GM03348 (cell line): ENCODE data around the gene HSDL1.

Experiments used
- DNase-seq: peaks from one replicate; pipeline ENCODE4 v3.0.0; 2012; ENCODE audit warnings: low spot score

Gene HSDL1

GRCh38 chr16:84176192-84177053, 31.4 kb upstream of the HSDL1 start:
- DNase-seq: no peak

DNA sequence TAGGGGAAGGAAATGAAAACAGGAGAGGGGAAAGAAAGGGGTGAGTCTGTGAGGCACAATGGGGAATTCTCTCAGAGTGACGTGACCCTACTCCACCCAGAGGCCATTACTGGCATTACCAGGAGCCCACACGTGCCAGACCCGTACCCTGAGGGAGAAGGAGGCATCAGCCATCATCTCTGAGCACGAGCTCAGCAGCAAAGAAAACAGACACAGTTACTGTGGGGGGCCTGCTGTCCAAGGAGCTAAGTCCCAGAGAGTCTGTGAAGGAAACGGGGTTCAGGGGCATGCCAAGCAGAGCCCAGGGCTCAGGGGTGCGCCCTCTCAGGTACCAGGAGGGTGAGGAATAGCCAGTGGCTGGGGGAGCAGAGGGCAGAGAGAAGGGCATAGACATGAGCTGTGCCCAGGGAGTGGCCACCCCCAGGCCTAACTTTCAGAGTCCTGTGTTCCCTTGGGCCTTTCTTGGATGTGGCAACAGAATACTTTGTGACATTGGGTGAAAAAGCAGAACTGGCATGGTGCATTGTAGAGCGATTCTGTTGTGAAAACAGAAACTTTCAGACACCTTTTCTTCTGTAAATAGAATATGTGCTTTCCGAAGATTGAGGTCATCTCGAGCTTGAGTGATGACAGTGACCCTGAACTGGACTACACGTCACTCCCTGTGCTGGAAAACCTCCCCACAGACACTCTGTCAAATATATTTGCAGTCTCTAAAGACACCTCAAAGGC, 30.5 kb upstream of the HSDL1 start:
- peak; percentile 86 for DNase-seq

GRCh38 chr16:84174396-84174795, 29.4 kb upstream of the HSDL1 start:
- DNase-seq: no peak

- DNase-seq: no peak
Observed at GRCh38 chr16:84169765-84170310, 24.9 kb upstream of the HSDL1 start.

DNA sequence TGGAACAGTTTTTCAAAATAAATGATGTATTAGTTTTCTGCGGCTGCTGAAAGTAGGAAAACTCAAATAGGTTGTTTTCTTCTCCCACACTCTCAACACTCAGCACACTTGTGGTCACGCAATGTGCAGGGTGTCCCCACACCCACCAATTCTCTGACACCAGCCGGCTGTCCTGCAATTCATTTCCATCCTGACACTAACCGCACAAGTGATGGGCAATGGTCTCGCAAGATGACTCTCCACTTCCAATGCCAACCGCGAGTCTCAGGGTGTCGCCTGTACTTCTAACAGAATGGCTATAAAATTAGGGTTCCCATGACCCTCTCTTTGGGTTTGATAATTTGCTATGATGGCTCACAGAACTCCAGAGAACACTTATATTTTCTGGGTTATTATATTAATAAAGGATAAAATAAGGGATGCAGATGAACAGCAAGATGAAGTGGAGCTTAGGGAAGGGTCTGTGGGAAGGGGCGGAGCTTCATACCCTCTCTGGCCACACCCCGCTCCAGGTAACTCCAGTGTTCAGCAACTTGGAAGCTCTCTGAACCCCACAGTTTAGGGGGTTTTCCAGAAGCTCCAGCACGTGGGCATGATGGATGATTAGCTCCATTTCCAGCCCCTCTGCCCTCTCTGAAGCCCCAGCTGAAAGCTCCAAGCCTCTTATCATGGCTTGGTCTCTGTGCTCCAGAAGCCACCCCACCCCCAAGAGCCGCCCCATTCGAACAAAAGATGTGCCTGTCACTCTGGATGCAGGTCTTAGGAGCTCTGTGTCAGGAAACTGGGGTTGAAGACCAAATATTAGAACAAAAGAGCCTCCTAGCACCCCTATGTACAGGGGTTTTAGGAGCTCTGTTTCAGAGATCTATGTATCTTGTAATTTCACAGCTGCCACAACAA, 22.1 kb upstream of the HSDL1 start:
- DNase-seq: no peak

- no peak for DNase-seq
Observed at GRCh38 chr16:84165746-84166145, 20.8 kb upstream of the HSDL1 start.

DNA sequence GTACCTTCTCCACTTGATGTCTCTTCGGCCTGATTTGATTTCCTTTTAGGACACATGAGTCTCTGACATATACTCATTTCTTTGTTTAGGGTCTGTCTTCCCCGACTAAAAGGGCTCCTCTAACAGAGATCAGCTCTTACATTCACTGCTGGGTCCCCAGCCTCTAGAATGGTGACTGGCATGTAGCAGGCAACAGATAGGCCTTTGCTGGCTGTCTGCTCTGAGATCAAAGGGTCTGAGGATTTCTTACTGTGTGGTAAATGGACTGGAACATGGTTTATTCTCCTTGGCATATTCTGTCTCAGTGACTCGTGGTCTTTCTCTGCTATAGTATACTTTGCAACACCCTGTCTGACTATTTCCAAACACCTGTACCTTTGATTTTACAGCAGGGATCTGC, 16.8 kb upstream of the HSDL1 start:
- no peak for DNase-seq

GRCh38 chr16:84161037-84161436, 16.1 kb upstream of the HSDL1 start:
- DNase-seq: no peak

- no peak for DNase-seq
Observed at GRCh38 chr16:84159800-84160199, 14.8 kb upstream of the HSDL1 start.

DNA sequence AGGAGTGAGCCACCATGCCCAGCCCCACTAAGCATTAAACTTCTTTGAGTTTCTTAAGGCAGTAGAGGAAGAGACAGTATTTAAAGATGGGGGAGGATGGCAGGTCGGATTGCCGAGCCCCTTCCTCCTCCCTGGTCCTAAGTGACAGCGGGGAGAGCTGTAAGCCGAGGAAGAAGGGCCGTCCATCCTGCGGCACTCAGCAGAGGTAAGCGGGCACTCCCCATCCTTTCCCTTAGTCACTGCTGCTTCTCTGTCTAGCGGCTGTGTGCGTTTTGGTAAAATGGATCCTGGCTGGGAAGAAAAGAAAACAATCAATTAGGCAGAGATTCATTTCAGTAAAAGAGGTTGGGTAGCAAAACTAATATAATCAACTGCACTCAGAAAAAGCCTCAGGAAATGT, 14.0 kb upstream of the HSDL1 start:
- no peak for DNase-seq

DNA sequence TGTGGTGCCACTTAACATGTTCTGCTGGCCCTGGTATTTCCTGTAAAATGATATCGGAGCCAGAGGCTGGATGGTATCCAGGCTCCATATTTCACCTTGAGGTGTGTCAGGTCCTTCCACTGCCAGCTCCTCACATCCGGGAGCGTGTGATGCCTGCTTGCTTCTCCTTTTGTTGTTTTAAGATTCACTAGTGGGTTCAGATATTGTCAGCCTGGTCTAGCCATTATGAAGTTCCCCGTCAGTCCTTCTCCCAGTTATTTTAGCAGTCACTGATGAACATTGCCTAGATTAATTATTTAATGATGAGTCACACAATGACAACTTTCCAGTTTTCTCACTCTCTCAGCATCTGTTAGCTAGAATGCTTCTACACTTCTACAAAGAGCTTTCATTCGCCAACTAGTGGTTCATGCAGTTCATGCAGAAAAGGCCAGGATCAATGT, 11.4 kb upstream of the HSDL1 start:
- peak; percentile 40 for DNase-seq

- DNase-seq: no peak
Observed at GRCh38 chr16:84155771-84156170, 10.8 kb upstream of the HSDL1 start.

DNA sequence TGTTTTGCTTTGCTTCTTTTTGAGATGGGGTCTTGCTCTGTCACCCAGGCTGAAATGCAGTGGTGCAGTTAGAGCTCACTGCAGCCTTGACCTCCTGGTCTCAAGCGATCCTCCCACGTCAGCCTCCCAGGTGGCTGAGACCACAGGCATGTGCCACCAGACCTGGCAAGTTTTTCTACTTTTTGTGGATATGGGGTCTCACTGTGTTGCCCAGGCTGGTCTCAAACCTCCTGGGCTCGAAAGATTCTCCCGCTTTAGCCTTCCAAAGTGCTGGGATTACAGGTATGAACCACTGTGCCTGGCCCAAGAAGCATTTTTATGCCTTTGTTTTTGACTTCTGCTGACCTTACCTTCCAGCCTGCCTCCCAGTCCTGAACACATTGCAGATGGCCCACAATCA, 10.2 kb upstream of the HSDL1 start:
- no peak for DNase-seq

GRCh38 chr16:84153660-84154214, 8.8 kb upstream of the HSDL1 start:
- no peak for DNase-seq

DNA sequence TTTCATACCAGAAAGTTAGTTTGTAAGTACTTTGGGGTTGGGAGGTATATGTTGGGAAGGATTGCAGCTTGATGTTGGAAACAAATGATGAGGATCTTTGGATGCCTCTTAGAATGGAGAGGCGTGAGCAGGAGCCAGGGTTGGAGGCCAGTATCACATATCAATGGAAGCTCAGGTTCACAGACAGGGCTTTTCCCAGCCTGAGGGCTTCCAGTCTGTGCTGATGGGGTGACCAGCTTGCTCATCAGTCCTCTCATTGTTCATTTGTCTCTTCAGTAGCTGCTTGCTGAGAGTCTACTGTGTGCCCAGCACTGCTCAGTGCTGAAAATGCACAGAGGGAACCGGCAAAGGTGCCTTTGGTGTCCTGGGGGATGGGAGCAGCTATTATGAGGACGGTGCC, 5.9 kb upstream of the HSDL1 start:
- DNase-seq: no peak

DNA sequence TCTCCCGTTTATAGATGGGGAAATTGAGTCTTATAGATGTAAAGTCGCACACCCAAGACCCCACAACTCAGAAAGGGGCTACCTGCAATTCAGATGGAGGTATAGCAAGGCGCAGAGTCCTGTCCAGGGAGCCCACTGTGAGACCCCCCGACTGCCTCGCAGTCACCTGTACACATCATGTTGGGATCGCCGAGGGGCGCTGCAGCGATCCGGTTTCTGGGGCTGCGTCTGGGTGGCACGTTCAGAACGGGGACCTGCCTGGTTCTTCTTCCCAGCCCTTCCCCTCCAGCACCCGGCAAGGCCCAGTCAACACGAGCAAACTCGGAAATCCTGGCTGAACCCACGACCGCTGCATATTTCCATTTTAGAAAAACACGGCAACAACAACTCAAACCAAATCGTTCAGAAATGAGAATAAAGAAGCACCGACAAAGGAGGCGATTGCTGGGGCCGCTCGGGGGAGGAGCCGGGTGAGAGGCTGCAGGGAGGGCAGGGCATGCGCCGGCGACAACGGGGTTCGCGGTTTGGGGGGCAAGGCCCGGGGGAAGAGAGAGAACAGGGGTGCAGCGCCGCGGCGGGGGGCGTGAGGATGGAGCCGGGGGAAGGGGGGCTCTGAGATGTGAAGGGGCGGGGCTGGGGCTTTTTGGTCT, 643 bp downstream of the HSDL1 start:
- peak; percentile 73 for DNase-seq

GRCh38 chr16:84143784-84144199, 1.2 kb downstream of the HSDL1 start:
- no peak for DNase-seq

DNA sequence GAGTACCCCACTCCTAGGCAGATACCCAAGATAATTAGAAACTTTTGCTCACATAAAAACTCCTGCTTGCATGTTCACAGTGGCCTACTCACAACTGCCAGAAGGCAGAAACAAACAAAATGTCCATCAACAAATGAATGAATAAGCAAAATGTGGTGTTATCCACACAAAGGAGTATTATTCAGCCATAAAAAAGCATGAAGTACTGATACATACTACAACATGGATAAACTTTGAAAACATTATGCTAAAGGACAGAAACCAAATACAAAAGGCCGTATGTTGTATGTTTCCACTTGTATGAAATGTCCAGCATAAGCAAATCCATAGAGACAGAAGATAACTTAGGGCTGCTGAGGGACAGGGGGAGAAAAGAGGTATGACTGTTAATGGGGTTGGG, 1.9 kb downstream of the HSDL1 start:
- no peak for DNase-seq

DNA sequence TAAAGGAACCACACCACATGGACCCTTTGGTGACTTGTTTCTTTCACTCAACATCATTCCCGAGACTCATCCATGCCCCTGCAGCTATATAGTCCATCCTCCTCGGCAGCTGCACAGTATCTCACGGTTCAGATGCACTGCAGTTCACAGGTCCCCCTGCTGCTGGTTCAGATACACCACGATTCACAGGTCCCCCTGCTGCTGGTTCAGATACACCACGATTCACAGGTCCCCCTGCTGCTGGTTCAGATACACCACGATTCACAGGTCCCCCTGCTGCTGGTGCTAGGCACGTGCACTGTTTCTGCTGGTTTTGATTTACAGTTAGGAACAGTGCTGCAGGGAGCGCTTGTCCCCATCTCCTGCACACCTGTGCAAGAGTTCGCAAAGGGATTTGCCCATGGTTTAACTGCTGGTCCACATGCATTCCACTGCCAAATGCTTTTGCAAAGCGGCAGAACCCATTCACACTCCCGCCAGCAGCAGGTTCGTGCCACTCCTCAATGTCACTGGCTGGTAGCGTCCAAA, 3.8 kb downstream of the HSDL1 start:
- DNase-seq: no peak

GRCh38 chr16:84139628-84140258, 5.2 kb downstream of the HSDL1 start:
- no peak for DNase-seq
